HG02642 (cell line): Measurements from ENCODE around the gene SLC38A9.
"Not testable (repeated sequence)": the region's sequence is repeated elsewhere in the genome, so short reads cannot be mapped to it uniquely, and the experiment has no call there.

Experiments
- ATAC-seq: cut with Tn5 transposase; IDR thresholded peaks from one replicate; pipeline ENCODE4 v1.9.1; 2021; ENCODE audit warnings: mild to moderate bottlenecking; ENCODE audit not compliant: unreplicated experiment, poor library complexity

The SLC38A9 gene

GRCh38 chr5:55708732-55709131, 3.4 kb downstream of the SLC38A9 start:
- no peak for ATAC-seq

- no peak for ATAC-seq
Measured at GRCh38 chr5:55706230-55706629, 5.9 kb downstream of the SLC38A9 start.

GRCh38 chr5:55702598-55703345, 9.4 kb downstream of the SLC38A9 start:
- no peak for ATAC-seq

GRCh38 chr5:55701462-55702103, 10.5 kb downstream of the SLC38A9 start:
- ATAC-seq = no peak

- ATAC-seq = no peak
Measured at GRCh38 chr5:55700745-55701144, 11.4 kb downstream of the SLC38A9 start.

- no peak for ATAC-seq
Measured at GRCh38 chr5:55699041-55699688, 13.0 kb downstream of the SLC38A9 start.

- ATAC-seq = not testable (repeated sequence)
Measured at GRCh38 chr5:55696704-55697103, 15.4 kb downstream of the SLC38A9 start.

GRCh38 chr5:55694152-55694830, 17.8 kb downstream of the SLC38A9 start:
- ATAC-seq = no peak

GRCh38 chr5:55692509-55692908, 19.6 kb downstream of the SLC38A9 start:
- no peak for ATAC-seq

- no peak for ATAC-seq
Measured at GRCh38 chr5:55692106-55692417, 20.1 kb downstream of the SLC38A9 start.

GRCh38 chr5:55691265-55692105, 20.6 kb downstream of the SLC38A9 start:
- no peak for ATAC-seq

GRCh38 chr5:55682071-55682470, 30.1 kb downstream of the SLC38A9 start:
- ATAC-seq = no peak

GRCh38 chr5:55681301-55681700, 30.8 kb downstream of the SLC38A9 start:
- ATAC-seq = no peak

- no peak for ATAC-seq
Measured at GRCh38 chr5:55680353-55680752, 31.8 kb downstream of the SLC38A9 start.

- ATAC-seq = no peak
Measured at GRCh38 chr5:55679556-55679955, 32.6 kb downstream of the SLC38A9 start.

- no peak for ATAC-seq
Measured at GRCh38 chr5:55675119-55675518, 37.0 kb downstream of the SLC38A9 start.

GRCh38 chr5:55674340-55674739, 37.8 kb downstream of the SLC38A9 start:
- ATAC-seq = no peak

GRCh38 chr5:55672477-55672911, 39.6 kb downstream of the SLC38A9 start:
- no peak for ATAC-seq

GRCh38 chr5:55671975-55672374, 40.1 kb downstream of the SLC38A9 start:
- ATAC-seq = no peak

GRCh38 chr5:55668356-55668755, 43.8 kb downstream of the SLC38A9 start:
- no peak for ATAC-seq
